Measurements from ENCODE around the gene PACSIN1.

PACSIN1 gene

DNA sequence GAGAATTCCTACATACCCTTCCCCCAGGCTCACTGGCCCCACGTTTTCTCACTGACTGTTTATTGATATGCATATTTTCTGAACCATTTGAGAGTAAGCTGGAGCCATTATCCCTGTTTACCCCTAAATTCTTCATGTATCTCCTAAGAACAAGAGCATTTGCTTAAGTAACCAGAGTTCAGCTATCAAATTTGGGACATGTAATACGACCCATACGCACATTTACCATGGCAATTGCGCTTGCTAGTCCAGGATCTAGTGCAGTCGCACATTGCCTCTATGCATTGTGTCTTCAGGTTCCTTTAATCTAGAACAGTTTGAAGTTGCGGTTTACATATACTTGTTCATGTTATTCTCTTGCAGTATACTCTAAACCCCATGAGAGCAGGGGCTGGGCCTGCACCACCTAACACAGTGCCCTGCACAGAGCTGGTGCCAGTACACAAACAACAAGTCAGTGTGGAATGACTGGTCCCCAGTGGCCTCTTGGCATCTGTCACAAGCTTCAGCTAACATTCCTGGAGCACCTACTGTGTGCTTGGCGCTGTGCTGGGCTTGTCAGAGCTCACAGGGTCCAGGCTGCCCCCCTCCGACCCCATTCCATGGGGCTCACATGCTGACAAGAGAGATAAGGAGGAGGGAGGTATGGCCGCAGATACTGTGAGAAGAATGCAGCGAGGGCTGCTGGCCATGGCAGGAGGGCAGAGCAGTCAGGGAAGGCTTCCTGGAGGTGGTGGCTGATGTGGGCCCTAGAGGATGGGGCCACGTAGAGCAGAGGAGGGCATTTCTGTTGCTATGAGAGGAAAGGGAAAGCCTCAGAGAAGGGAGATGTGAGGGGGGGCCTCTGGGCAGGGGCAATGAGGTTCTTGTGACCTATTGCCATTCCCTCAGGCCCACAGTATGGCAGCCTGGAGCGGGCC lies 62.1 kb downstream of the PACSIN1 start:
- DNase-seq (ENCODE audit: low read depth in 2 of 2) = no peak

- no peak for DNase-seq (ENCODE audit: low read depth in 2 of 2)
Observed at GRCh38 chr6:34528996-34529664, 63.3 kb downstream of the PACSIN1 start.

GRCh38 chr6:34529665-34530327 lies 63.9 kb downstream of the PACSIN1 start:
- DNase-seq (ENCODE audit: low read depth in 2 of 2) = no peak

- DNase-seq (ENCODE audit: low read depth in 2 of 2) = no peak
Observed at GRCh38 chr6:34530753-34531365, 65.0 kb downstream of the PACSIN1 start.

- DNase-seq (ENCODE audit: low read depth in 2 of 2) = no peak
Observed at GRCh38 chr6:34531580-34532201, 65.8 kb downstream of the PACSIN1 start.

GRCh38 chr6:34532230-34532629 lies 66.4 kb downstream of the PACSIN1 start:
- no peak for DNase-seq (ENCODE audit: low read depth in 2 of 2)

DNA sequence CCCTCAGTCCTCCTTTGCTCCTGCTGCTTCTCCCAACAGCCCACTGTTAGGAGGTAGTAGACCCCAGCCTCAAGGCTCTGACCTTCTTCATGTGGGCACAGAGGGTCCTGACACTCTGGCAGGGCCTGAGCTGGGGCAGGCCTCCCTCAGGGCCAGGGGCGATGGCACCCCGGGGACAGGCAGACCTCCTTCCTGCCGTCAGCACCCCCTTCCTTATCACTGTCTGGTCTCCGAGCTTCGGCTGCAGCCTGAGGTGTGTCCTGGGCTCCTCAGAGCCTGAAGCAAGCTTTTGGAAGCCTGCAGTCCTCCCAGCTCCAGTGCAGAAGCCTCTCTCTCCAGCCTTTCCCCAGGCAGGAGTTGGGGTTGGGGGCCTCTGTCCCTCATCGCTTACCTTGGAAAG lies 68.3 kb downstream of the PACSIN1 start:
- DNase-seq (ENCODE audit: low read depth in 2 of 2) = no peak

DNA sequence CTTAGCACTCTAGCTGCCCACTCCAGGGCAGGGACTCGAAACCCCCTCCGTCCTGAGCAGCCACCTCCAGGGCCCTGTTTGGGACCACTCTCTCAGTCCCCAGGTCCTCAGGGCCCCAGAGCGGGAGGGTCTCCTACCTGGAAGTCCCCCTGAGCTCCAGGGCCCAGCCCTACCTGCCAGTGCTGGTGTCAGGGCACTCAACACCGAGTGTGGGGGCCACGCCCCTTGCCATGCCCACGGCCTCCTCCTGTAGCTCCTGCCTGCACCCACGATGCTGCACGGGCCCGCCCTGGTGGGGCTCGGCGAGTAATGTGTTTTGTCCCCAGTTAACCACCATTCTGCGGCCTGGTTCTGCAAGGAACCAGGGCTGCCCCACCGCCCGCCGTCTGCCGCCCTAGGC lies 68.8 kb downstream of the PACSIN1 start:
- DNase-seq (ENCODE audit: low read depth in 2 of 2) = no peak

DNA sequence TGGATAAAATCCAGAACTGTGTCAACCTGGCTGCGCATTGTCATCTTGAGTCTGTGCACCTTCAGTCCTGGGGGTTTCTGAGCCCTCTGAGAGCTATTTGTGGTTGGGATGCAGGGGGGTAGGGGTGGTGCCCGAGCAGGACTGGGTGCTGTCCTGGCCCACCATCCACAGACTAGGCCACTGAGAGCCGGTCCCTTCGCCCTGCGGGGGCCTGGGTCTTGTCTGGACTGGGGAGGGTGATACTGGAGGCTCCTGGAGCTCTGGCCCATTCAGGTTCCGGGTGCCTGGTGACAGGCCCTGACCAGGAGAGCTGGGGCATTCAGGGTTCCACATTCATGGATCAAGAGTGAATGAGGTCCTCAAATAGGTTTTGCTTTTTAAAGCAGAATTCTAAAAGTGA lies 69.3 kb downstream of the PACSIN1 start:
- no peak for DNase-seq (ENCODE audit: low read depth in 2 of 2)

- DNase-seq (ENCODE audit: low read depth in 2 of 2) = no peak
Observed at GRCh38 chr6:34535646-34536045, 69.8 kb downstream of the PACSIN1 start.

DNA sequence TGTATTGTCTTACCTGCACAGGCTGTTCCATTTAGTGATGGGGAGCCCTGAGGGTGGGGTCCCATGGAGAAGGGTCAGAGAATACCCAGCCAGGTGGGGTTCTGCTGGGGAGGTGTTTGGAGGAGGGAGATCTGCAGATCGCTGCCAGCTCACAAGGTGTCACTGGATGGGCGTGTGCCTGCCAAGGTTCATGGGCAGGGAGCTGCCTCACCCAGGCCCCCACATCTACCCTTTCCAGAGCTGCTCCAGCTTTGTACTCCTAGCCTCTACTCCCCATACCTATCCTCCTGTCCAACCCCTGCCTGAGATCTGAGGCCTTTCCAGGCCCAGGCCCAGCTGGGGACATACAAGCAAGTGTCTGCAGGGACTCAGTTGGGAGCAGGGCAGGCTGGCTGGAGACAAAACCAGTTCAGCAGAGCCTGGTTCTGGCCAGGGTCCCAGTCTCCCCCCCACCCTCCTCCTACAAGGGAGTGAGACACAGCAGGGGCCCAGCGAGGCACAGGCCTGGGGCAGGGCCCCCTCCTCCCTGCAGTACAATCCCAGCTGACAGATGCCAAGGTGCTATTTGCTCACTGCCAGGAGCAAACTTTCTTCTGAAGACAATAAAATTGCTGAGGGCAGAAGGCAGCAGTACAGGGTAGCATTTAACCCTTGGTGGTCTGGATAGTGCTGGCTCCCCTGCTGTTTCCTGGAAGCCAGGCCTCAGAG lies 70.5 kb downstream of the PACSIN1 start:
- DNase-seq (ENCODE audit: low read depth in 2 of 2) = no peak

DNA sequence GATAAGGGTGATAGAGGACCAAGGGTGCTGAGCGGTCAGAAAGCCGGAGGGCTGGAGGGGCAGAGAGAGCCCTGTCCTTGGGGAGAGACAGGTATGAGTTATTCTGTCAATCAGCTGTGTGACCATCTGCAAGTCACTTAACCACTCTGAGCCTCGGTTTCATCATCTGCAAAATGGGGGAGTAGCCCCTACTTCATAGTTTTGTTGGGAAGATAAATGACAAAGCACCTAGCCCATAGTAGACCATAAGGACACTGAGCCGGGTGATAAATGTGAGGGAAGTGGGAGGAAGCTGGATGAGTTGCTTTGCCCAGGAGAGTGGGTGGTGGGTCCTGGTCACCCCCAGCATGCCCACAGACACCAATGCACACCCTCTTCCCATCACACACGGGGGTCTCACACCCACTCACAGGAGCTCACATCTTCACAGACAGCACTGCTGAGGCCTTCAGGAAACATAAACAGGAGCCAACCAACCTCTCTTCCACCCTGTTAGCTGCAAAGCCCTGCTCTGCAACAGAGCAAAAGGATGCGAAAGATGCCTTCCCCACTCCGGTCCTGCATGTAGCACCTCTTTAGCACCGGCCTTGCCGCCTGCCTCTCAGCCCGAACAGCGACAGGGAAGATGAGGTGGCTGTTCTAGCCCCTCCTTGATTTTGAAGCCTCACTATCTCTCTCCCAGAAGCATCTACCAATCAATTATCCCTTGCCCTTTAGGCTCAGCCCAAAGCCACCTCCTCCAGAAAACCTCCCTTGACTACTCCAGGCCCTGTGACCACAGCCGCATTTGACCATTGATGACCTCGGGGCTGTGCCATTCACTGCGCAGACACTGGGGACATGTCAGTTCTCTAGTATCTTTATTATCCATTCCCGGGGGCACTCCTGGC lies 71.3 kb downstream of the PACSIN1 start:
- no peak for DNase-seq (ENCODE audit: low read depth in 2 of 2)

DNA sequence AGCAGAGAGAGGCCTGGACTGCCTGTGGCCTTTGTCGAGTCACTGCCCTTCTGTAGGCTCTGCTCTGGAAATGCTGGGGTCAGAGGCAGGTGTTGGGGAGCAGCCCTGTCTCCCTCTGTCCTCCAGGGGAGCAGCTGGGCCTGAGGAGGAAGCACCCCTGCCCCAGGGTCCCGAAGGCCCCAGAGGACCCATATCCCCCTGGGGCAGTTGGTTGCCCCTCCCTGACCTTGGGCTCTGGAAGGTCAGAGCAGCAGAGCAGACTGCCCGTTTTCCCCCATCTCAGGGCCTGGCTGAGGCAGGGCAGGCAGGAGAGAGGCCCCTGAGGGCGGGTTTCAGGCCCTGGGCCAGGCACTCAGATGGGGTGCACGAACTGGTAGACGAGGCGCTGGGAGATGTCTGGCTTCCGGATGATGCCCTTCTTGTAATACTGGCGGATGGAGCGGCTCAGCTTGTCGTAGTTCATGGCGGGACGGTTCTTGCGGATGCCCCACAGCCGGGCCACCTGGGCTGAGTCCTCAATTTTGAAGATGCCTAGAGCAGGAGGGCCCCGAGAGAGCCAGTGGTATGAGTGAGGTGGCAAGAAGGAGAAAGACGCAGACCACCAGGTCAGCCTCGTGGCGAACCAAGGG lies 72.2 kb downstream of the PACSIN1 start:
- no peak for DNase-seq (ENCODE audit: low read depth in 2 of 2)

- DNase-seq (ENCODE audit: low read depth in 2 of 2) = no peak
Observed at GRCh38 chr6:34538581-34538980, 72.7 kb downstream of the PACSIN1 start.

- DNase-seq (ENCODE audit: low read depth in 2 of 2) = no peak
Observed at GRCh38 chr6:34539181-34539580, 73.3 kb downstream of the PACSIN1 start.

DNA sequence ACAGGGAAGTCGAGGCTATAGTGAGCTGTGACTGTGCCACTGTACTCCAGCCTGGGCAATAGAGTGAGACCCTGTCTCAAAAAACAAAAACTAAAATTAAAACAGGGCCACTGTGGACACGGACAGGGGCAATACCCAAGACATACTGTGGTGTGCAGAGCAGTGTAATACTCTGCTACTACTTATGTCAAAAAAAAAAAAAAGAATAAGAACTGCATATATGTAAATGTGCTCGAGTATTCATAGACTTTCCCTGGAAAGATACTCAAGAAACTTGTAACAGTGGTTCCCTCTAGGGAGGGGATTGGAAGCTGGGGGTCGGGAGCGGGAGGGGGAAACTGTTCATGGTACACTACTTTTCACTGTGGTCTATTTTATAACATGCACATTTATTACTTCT lies 74.3 kb downstream of the PACSIN1 start:
- DNase-seq (ENCODE audit: low read depth in 2 of 2) = no peak

GRCh38 chr6:34540841-34541240 lies 75.0 kb downstream of the PACSIN1 start:
- no peak for DNase-seq (ENCODE audit: low read depth in 2 of 2)

- DNase-seq (ENCODE audit: low read depth in 2 of 2) = no peak
Observed at GRCh38 chr6:34543421-34543820, 77.5 kb downstream of the PACSIN1 start.

- no peak for DNase-seq (ENCODE audit: low read depth in 2 of 2)
Observed at GRCh38 chr6:34544052-34544604, 78.3 kb downstream of the PACSIN1 start.
